Heart right ventricle (tissue), 16 donors: ENCODE measurements around the gene MT1M. TPM values are rescaled to one million over a fixed set of nuclear protein-coding genes. Genes with fewer than 3 reads are reported as not detected.

Experiments used
- ATAC-seq, 8 donors: fragments of 200-7000 bp; cut with Tn5 transposase; one replicate each; pipeline ENCODE4 v1.9.1; 2020; ENCODE audit warnings: mild to moderate bottlenecking in 8 of 8, moderate library complexity in 8 of 8, moderate number of reproducible peaks in 1 of 8
- DNase-seq, 2 donors: peaks; one replicate each; pipeline ENCODE4 v3.0.0-alpha.2; 2020
- H3K27ac ChIP-seq, 10 donors: fragments of 200-600 bp; sonication (generic) in 2 of 10; one replicate each; pipeline versions ENCODE4 v1.5.0 to v1.8.0; 2020 to 2022; ENCODE audit warnings: mild to moderate bottlenecking in 3 of 10
- H3K27me3 ChIP-seq, 7 donors: fragments of 200-600 bp; one replicate each; pipeline ENCODE4 v1.8.0; 2021 to 2022; ENCODE audit warnings: mild to moderate bottlenecking in 2 of 7
- H3K36me3 ChIP-seq, 9 donors: fragments of 200-600 bp; sonication (generic) in 1 of 9; one replicate each; pipeline versions ENCODE4 v1.5.0 to v1.8.0; 2020 to 2022; ENCODE audit warnings: mild to moderate bottlenecking in 2 of 9
- H3K4me1 ChIP-seq, 9 donors: fragments of 200-600 bp; sonication (generic) in 1 of 9; one replicate each; pipeline versions ENCODE4 v1.5.0 to v1.8.0; 2020 to 2022; ENCODE audit warnings: mild to moderate bottlenecking in 4 of 9
- H3K4me3 ChIP-seq, 10 donors: fragments of 200-600 bp; sonication (generic) in 2 of 10; one replicate each; pipeline versions ENCODE4 v1.5.0 to v1.8.0; 2020 to 2022; ENCODE audit warnings: mild to moderate bottlenecking in 7 of 10, moderate library complexity in 2 of 10
- H3K9me3 ChIP-seq, 11 donors: fragments of 200-600 bp in 10 of 11; sonication (generic) in 2 of 11; one replicate each; pipeline versions ENCODE4 v1.5.0 to v1.8.0; 2013 to 2022; ENCODE audit warnings: mild to moderate bottlenecking in 2 of 11, control low read depth in 1 of 11, moderate library complexity in 1 of 11
- WGBS, 2 donors: extraction: QIAGEN DNeasy Blood & Tissue Kit; methylation state at CpG; one replicate each; pipeline ENCODE4 v1.1.7; 2013; ENCODE audit warnings: inconsistent platforms in 1 of 2; 5-methylcytosine and 5-hydroxymethylcytosine counted together
- intact Hi-C, 10 donors: fragments of 100-400 bp; cut with DNase I; formaldehyde crosslinking; loops; one replicate each; pipeline versions ENCODE4 v1.11.1 to v1.14.2; 2022
- polyA plus RNA-seq, 2 donors: library from polyadenylated mRNA; stranded (reverse); fragments of 200-250 nt; gene quantifications; one replicate each; pipeline ENCODE4 v1.2.3, GENCODE V29; 2013
- total RNA-seq, 10 donors: library from RNA; stranded (reverse); fragmentation: NEBNext Ultra II Directional in 3 of 10; extraction: Animal tissue kit (Norgen Biotek cat#: 25700) in 3 of 10; gene quantifications; one replicate each; pipeline versions ENCODE4 v1.2.1 to v1.2.4, GENCODE V29; 2021 to 2023
- TF ChIP-seq, protein P1 (sequence below), 9 donors: fragments of 200-600 bp; sonication (generic) in 2 of 9; IDR thresholded peaks; one replicate each; pipeline versions ENCODE4 v1.5.0 to v1.8.0; 2021 to 2022; ENCODE audit warnings: antibody characterized with exemption in 9 of 9, mild to moderate bottlenecking in 5 of 9, moderate library complexity in 1 of 9
- donor health status: Arrhythmogenic right ventricular cardiomyopathy.
- donor health status: ischemic (EF 13 %, LVEDD 7.1; RV severe dilation, severe dysfunction).
- donor health status: healthy with polysubstance abuse.
- donor health status: DM: no; HTN: yes; CAD: no.
- donor health status: DM: no; HTN: no; CAD: no.
- donor health status: ischemic (EF 25% LVEDD 6.9; RV normal size, moderate dysfunction).
- donor health status: ischemic (EF 25% LVEDD 5.7; RV mildly dilated, moderate dysfunction).
- donor health status: healthy.
- donor health status: DM: yes; HTN: yes; CAD: no.
- donor health status: Ischemic cardiomyopathy.
- donor health status: ischemic (EF 35%, LVEDD 5.7; RV mildly dilated, moderate dysfunction).
- donor health status: nonischemic (EF 11% LVEDD 7.7; RV severe dilation, severe dysfunction).
- donor health status: DM: yes; HTN: yes; CAD: no.
- donor health status: PGD.
- donor health status: ischemic (EF 29% LVEDD 5.4; RV normal size, mild dysfunction).
- donor health status: nonischemic (EF 23%, LVEDD 6.1; RV moderate dilation, normal function).

MT1M gene
- total and polyA plus RNA-seq, 12 donors: 0.75 to 25.4 (median 2.9) TPM

DNA sequence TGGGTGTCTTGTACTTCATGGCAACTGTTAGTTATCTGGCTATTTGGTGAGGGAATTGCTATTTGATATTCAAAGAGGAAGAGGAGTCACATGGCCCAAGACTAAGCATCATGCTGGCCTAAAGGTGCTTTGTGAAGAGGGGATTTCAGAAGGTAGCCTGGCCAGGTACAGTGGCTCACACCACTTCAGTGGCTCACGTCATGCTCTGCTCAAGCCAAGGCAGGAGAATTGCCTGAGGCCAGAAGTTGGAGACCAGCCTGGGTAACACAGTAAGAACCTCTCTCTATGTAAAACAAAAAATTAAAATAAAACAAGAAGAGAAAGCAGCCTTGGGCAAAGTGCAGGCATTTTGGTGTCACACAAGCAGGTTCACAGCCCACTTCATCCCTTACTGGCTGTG is 12.9 kb downstream of the MT1M start:
- H3K36me3 ChIP-seq: no peaks in the 10 kb centered on the region
- DNase-seq: no peak
- peaks cover 0 to 85% (median 59%) of the 10 kb centered on the region in 7 donors for H3K27me3 ChIP-seq
- peaks cover 0 to 20% (median 11%) of the 10 kb centered on the region in 9 donors for H3K4me1 ChIP-seq
- no peak overlapping the region for H3K27ac ChIP-seq
- 85 to 89% methylated on average over 1 of the region's 1 CpG for WGBS, 2 donors
- intact Hi-C loops: loop anchor here in 1 of 10 donors (5.0 kb wide), 1 partner anchor 43 kb away; no protein-coding TSS in a partner anchor
- TF ChIP-seq, protein P1, sequence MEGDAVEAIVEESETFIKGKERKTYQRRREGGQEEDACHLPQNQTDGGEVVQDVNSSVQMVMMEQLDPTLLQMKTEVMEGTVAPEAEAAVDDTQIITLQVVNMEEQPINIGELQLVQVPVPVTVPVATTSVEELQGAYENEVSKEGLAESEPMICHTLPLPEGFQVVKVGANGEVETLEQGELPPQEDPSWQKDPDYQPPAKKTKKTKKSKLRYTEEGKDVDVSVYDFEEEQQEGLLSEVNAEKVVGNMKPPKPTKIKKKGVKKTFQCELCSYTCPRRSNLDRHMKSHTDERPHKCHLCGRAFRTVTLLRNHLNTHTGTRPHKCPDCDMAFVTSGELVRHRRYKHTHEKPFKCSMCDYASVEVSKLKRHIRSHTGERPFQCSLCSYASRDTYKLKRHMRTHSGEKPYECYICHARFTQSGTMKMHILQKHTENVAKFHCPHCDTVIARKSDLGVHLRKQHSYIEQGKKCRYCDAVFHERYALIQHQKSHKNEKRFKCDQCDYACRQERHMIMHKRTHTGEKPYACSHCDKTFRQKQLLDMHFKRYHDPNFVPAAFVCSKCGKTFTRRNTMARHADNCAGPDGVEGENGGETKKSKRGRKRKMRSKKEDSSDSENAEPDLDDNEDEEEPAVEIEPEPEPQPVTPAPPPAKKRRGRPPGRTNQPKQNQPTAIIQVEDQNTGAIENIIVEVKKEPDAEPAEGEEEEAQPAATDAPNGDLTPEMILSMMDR (IDR thresholded peaks at IDR 0.05): no peak
- H3K4me3 ChIP-seq: no peak overlapping the region
- H3K9me3 ChIP-seq: no peaks in the 10 kb centered on the region
- no peak for ATAC-seq

DNA sequence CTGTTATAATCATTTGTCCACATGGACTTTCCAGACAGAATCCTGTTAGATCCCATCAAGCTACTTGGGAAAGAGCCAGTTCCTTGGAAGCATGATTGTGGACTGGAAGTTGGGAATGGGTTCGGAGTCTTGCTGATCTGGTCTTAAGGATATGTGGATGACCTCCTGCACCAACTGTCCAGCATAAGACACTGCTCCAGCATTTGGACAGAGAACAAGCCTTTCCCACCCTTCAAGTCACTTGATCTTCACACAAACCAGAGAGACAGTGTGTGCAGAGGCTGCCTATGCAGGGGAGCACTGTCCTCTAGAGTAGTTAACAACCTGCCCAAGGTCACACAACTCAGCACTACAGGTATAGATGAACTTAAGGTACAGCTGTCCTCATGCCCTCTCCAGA is 13.4 kb downstream of the MT1M start:
- 0% methylated on average over 1 of the region's 1 CpG for WGBS, 2 donors

DNA sequence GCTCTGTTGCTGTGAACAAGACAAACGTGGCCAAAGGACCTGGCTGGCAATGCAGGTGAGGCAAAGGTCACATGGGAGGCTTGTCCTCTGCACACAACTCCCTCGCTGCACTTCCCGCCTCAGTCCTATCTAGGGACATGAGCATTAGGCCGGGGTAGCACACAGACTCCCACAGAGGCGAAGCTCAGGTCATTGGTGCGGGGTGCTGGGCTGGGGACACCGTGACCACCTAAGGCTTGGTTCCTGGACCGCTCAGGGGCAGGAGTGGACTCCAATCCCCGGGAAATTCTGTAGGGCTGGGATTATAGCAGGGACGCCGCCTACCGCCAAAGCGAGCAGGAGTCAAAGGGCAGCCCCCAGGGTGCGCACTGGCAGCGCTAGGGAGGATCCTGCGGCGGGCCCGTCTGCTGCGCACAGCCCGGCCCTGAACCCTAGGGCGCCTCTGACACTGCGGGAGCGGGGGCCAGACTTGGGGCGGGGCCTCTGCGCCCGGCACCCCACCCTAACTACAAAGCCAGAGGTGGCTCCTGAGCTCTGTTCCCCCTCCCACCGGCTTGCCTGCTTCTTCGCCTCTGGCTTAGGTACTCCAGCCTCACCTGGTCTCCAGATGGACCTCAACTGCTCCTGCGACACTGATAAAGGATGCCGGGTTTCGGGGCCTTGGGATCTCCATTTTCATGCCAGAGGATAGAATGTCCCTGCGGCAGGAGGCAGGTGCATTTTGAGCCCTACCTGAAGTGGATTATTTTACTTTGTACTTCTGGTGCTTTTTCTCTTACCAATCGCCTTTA is 15.4 kb downstream of the MT1M start:
- peaks cover 0 to 76% (median 56%) of the 10 kb centered on the region in 7 donors for H3K27me3 ChIP-seq
- TF ChIP-seq, protein P1 (IDR thresholded peaks at IDR 0.05): no peak
- whole genome bisulfite sequencing, 2 donors: 36 to 37% methylated on average over 33 of the region's 33 CpGs
- intact Hi-C loops: loop anchor here in 1 of 10 donors (5.0 kb wide), 1 partner anchor 46 kb away; no protein-coding TSS in a partner anchor
- H3K36me3 ChIP-seq: no peaks in the 10 kb centered on the region
- DNase-seq (no peak), ATAC-seq (no peak)
- no peak overlapping the region for H3K4me3 ChIP-seq
- H3K4me1 ChIP-seq: peaks cover 0 to 15% (median 11%) of the 10 kb centered on the region in 9 donors
- no peak overlapping the region for H3K27ac ChIP-seq
- no peaks in the 10 kb centered on the region for H3K9me3 ChIP-seq

More for the DNA sequence above, 13.4 kb downstream of the MT1M start:
- Histone ChIP-seq H3K4me3 (no peak overlapping the region), H3K27ac (no peak overlapping the region), H3K27me3 (peaks cover 0 to 79% (median 59%) of the 10 kb centered on the region in 7 donors), H3K4me1 (peaks cover 0 to 20% (median 11%) of the 10 kb centered on the region in 9 donors), H3K36me3 (no peaks in the 10 kb centered on the region), H3K9me3 (no peaks in the 10 kb centered on the region)
- TF ChIP-seq, protein P1 (IDR thresholded peaks at IDR 0.05): no peak
- DNase-seq: no peak
- intact Hi-C loops: loop anchor here in 1 of 10 donors (5.0 kb wide), 1 partner anchor 44 kb away; no protein-coding TSS in a partner anchor
- no peak for ATAC-seq

DNA sequence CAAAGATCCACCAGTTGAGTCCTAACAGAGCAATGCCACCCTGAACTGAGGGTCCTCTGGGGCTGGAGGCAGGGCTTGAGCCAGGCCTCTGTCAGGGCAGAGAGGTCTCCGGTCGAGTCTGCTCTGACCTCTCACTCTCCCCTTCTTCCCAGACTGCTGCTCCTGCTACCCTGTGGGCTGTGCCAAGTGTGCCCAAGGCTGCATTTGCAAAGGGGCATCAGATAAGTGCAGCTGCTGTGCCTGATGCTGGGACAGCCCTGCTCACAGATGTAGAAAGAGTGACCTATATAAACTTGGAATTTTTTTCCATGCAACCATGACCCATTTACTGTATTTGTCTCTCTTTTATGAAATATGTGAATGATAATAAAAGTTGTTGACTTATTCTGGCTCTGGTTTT is 16.8 kb downstream of the MT1M start:
- Histone ChIP-seq H3K27ac (no peak overlapping the region), H3K36me3 (no peaks in the 10 kb centered on the region), H3K27me3 (peaks cover 0 to 67% (median 45%) of the 10 kb centered on the region in 7 donors), H3K4me1 (peaks cover 0 to under 1% (median 0%) of the 10 kb centered on the region in 9 donors), H3K4me3 (no peak overlapping the region), H3K9me3 (no peaks in the 10 kb centered on the region)
- ATAC-seq: no peak
- TF ChIP-seq, protein P1 (IDR thresholded peaks at IDR 0.05): no peak
- DNase-seq: no peak
- WGBS, 2 donors: 84 to 91% methylated on average over 2 of the region's 2 CpGs
- intact Hi-C loops: loop anchor here in 1 of 10 donors (5.0 kb wide), 1 partner anchor 47 kb away; no protein-coding TSS in a partner anchor
